ENCODE data around the gene LPP. TPM values are rescaled to one million over a fixed set of nuclear protein-coding genes. Genes with fewer than 3 reads are reported as not detected.

LPP gene
- total and polyA plus RNA-seq, 2 of the 13 experiments (the other 11 are each of a cell fraction or from before 2014, with no cell fraction given) = 19.2 to 29.9 TPM

DNA sequence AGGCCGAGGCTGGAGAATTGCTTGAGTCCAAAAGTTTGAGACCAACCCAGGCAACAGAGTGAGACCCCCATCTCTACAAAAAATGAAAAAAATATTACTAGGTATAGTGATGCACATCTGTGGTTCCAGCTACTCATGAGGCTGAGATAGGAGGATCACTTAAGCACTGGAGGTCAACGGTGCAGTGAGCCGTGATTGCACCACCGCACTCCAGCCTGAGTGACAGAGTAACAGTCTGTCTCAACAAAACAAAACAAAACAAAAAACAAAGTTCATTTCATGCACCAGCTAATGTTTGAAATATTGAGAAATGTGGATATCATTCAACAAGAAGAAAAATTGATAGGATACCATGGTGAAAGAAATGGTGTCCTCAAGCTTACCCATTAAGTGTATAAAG, 567.4 kb downstream of the LPP start:
- in situ Hi-C loops (cut with HindIII; ENCODE audit: extremely low pct_ligation_motif_present, low pct_unique_long_range_greater_than_20kb) (no loop called here), intact Hi-C loops (cut with micrococcal nuclease; ENCODE audit: unreplicated experiment) (loop anchor here (10.0 kb wide), 1 partner anchor 107 kb away; no protein-coding TSS in a partner anchor)
- BruUV-seq (replicated peaks) = no TSS peak
- ATAC-seq (peak; percentile 34; the same call in 1 of the 3 replicates), FAIRE-seq (no peak), DNase-seq (ENCODE audit: low spot score) (no peak)
- H3K4me2 ChIP-seq (ENCODE audit: low read depth, low read length) = no peak overlapping the region
- WGBS (ENCODE audit: low lambda C conversion rate) = 65% methylated on average over 4 of the region's 4 CpGs
- H3K36me3 ChIP-seq (replicated peaks in 1 of 2; ENCODE audit: control insufficient read depth in 1 of 2, insufficient read depth in 2 of 2, low read length in 2 of 2) = no peaks in the 10 kb centered on the region; a peak in 2 of 5 replicates
- H3K4me3 ChIP-seq (replicated peaks in 1 of 3; ENCODE audit: insufficient read depth in 1 of 3, low read depth in 2 of 3, low read length in 3 of 3) = no peak overlapping the region
- peaks cover 47% of the 10 kb centered on the region for H3K4me1 ChIP-seq (ENCODE audit: insufficient read depth, low read length)
- no peaks in the 10 kb centered on the region for H3K27me3 ChIP-seq (ENCODE audit: control insufficient read depth in 1 of 2, insufficient read depth in 2 of 2, low read length in 2 of 2)
- no peaks in the 10 kb centered on the region for H3K79me2 ChIP-seq (ENCODE audit: insufficient read depth, low read length)
- no peaks in the 10 kb centered on the region for H3K9me3 ChIP-seq (ENCODE audit: low read length)
- peak overlapping the region; percentile 78 for H3K27ac ChIP-seq (ENCODE audit: extremely low read length, insufficient read depth, low read length)
- H2AFZ ChIP-seq (ENCODE audit: low read length) = no peak overlapping the region
- H3K9ac ChIP-seq (ENCODE audit: insufficient read depth, low read depth, low read length) = no peak overlapping the region
- no peaks in the 10 kb centered on the region for H4K20me1 ChIP-seq (ENCODE audit: insufficient read depth, low read length)
- POLR2A ChIA-PET = interaction anchor here (1.3 to 1.7 kb wide), 3 partner anchors 23 to 426 kb away, joined by 4 to 16 read pairs (median 4); no protein-coding TSS in a partner anchor
- CTCF ChIA-PET (ENCODE audit: low intra/inter-chr PET ratio, low total read pairs) = no interaction called here
- TF ChIP-seq POGZ (CRISPR knock-in tag; IDR thresholded peaks at IDR 0.05) (no peak), JUNB (CRISPR knock-in tag; IDR thresholded peaks at IDR 0.05; ENCODE audit: borderline replicate concordance) (0 out of 2 replicates have a peak, but pooled peaks have one; percentile 27), ZKSCAN8 (CRISPR knock-in tag; IDR thresholded peaks at IDR 0.05; ENCODE audit: borderline replicate concordance) (no peak), ZNF10 (CRISPR knock-in tag; IDR thresholded peaks at IDR 0.05; ENCODE audit: borderline replicate concordance, low read depth) (no peak), PPARG (CRISPR knock-in tag; conservative IDR thresholded peaks at IDR 0.05) (no peak), SOX13 (IDR thresholded peaks at IDR 0.05) (no peak), SOX13 (CRISPR knock-in tag; conservative IDR thresholded peaks at IDR 0.05 in 1 of 2, IDR thresholded peaks at IDR 0.05 in 1 of 2) (peak in 1 of 2 experiments; percentile 9; a peak in 1 of 4 replicates), FOXP1 (IDR thresholded peaks at IDR 0.05) (no peak), FOXP1 (CRISPR knock-in tag; IDR thresholded peaks at IDR 0.05) (peak; percentile 69), RAD21 (CRISPR knock-in tag; IDR thresholded peaks at IDR 0.05) (no peak), HOMEZ (CRISPR knock-in tag; IDR thresholded peaks at IDR 0.05; ENCODE audit: low read depth) (0 out of 2 replicates have a peak, but pooled peaks have one; percentile 25), CEBPG (CRISPR knock-in tag; IDR thresholded peaks at IDR 0.05) (peak; percentile 56), KDM1A (CRISPR knock-in tag; IDR thresholded peaks at IDR 0.05) (0 out of 2 replicates have a peak, but pooled peaks have one; percentile 14), NCOR1 (IDR thresholded peaks at IDR 0.05; ENCODE audit: borderline replicate concordance, low read length) (0 out of 2 replicates have a peak, but pooled peaks have one; percentile 11), ZNF382 (CRISPR knock-in tag; IDR thresholded peaks at IDR 0.05; ENCODE audit: borderline replicate concordance) (no peak), ZNF75D (CRISPR knock-in tag; IDR thresholded peaks at IDR 0.05; ENCODE audit: borderline replicate concordance) (no peak), ZFX (CRISPR knock-in tag; IDR thresholded peaks at IDR 0.05; ENCODE audit: low read depth) (no peak), ZBTB33 (CRISPR knock-in tag; IDR thresholded peaks at IDR 0.05) (0 out of 2 replicates have a peak, but pooled peaks have one; percentile 35), ZNF280B (CRISPR knock-in tag; IDR thresholded peaks at IDR 0.05; ENCODE audit: borderline replicate concordance) (no peak)
- TF ChIP-seq, protein P1, sequence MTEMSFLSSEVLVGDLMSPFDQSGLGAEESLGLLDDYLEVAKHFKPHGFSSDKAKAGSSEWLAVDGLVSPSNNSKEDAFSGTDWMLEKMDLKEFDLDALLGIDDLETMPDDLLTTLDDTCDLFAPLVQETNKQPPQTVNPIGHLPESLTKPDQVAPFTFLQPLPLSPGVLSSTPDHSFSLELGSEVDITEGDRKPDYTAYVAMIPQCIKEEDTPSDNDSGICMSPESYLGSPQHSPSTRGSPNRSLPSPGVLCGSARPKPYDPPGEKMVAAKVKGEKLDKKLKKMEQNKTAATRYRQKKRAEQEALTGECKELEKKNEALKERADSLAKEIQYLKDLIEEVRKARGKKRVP (CRISPR knock-in tag; IDR thresholded peaks at IDR 0.05) = peak in 1 of 2 experiments; percentile 40; a peak in 1 of 4 replicates
